ENCODE data around the gene PPIF.

Gene PPIF

GRCh38 chr10:79347894-79348639, 798 bp downstream of the PPIF start (continued):
- TF ChIP-seq ZBTB26 (tag by site-specific recombination; optimal IDR thresholded peaks at IDR 0.05) (peak; percentile 52), ZNF585B (tag by site-specific recombination; IDR thresholded peaks at IDR 0.05) (no peak), ZNF155 (tag by site-specific recombination; IDR thresholded peaks at IDR 0.05) (no peak), ZNF362 (tag by site-specific recombination; IDR thresholded peaks at IDR 0.05) (no peak), ZNF184 (tag by site-specific recombination; IDR thresholded peaks at IDR 0.05) (0 out of 2 replicates have a peak, but pooled peaks have one; percentile 27), ZNF148 (tag by site-specific recombination; IDR thresholded peaks at IDR 0.05; ENCODE audit: borderline replicate concordance) (no peak), ZBTB21 (tag by site-specific recombination; IDR thresholded peaks at IDR 0.05) (no peak), SP2 (tag by site-specific recombination; IDR thresholded peaks at IDR 0.05) (peak; percentile 61), ZNF416 (tag by site-specific recombination; IDR thresholded peaks at IDR 0.05) (no peak), ZNF2 (tag by site-specific recombination; IDR thresholded peaks at IDR 0.05) (no peak; the same call in 1 of the 2 replicates), ZFP3 (tag by site-specific recombination; IDR thresholded peaks at IDR 0.05; ENCODE audit: low read depth) (no peak), ZNF311 (tag by site-specific recombination; IDR thresholded peaks at IDR 0.05; ENCODE audit: borderline replicate concordance) (no peak), ZNF335 (tag by site-specific recombination; conservative IDR thresholded peaks at IDR 0.05) (peak; percentile 55), ZNF701 (tag by site-specific recombination; IDR thresholded peaks at IDR 0.05) (no peak), ZNF223 (tag by site-specific recombination; IDR thresholded peaks at IDR 0.05) (no peak), ZNF10 (tag by site-specific recombination; IDR thresholded peaks at IDR 0.05) (no peak), ZNF24 (tag by site-specific recombination; IDR thresholded peaks at IDR 0.05) (peak; percentile 58; the same call in 1 of the 2 replicates), GLIS2 (tag by site-specific recombination; IDR thresholded peaks at IDR 0.05) (peak; percentile 87), ZNF704 (tag by site-specific recombination; IDR thresholded peaks at IDR 0.05) (no peak), TRIM28 (IDR thresholded peaks at IDR 0.05; ENCODE audit: borderline replicate concordance, low read length) (no peak), ZNF792 (tag by site-specific recombination; IDR thresholded peaks at IDR 0.05) (no peak), ZNF561 (tag by site-specific recombination; IDR thresholded peaks at IDR 0.05; ENCODE audit: borderline replicate concordance) (no peak), ZNF488 (tag by site-specific recombination; IDR thresholded peaks at IDR 0.05) (no peak), IKZF3 (tag by site-specific recombination; IDR thresholded peaks at IDR 0.05) (no peak), ZNF280D (tag by site-specific recombination; IDR thresholded peaks at IDR 0.05) (no peak), KLF17 (tag by site-specific recombination; IDR thresholded peaks at IDR 0.05) (peak; percentile 61; the same call in 1 of the 2 replicates), ZNF621 (tag by site-specific recombination; IDR thresholded peaks at IDR 0.05) (no peak), ZNF658 (tag by site-specific recombination; IDR thresholded peaks at IDR 0.05) (no peak), ZNF768 (tag by site-specific recombination; IDR thresholded peaks at IDR 0.05) (no peak)
